CD8-positive, alpha-beta memory T cell (primary cell): ENCODE measurements around the gene DTNBP1. TPM values are rescaled to one million over a fixed set of nuclear protein-coding genes. Genes with fewer than 3 reads are reported as not detected.
A peak's percentile ranks its signal among the peaks of the same experiment; 100 is the strongest.

Experiments used
- CTCF ChIA-PET: fragments of 350-600 bp; sonication (Branson Sonifier 250); formaldehyde crosslinking; loops from one replicate; lab custom pipeline; 2021; ENCODE audit warnings: antibody characterized with exemption; lab: Charles Lee
- POLR2A ChIA-PET: fragments of 350-600 bp; sonication (Branson Sonifier 250); formaldehyde crosslinking; loops from one replicate; lab custom pipeline; 2021; ENCODE audit warnings: antibody characterized with exemption; lab: Charles Lee
- DNase-seq, 5 donors: peaks; one replicate each; pipeline versions ENCODE4 v3.0.0 to v3.0.0-alpha.2; 2020 to 2022; ENCODE audit warnings: mixed read lengths in 1 of 5
- H3K27ac ChIP-seq: one replicate; pipeline ENCODE4 v1.7.0; 2013; ENCODE audit warnings: low read depth, mild to moderate bottlenecking, low read length, moderate library complexity
- H3K27me3 ChIP-seq: 2 replicates; pipeline ENCODE4 v1.7.0; 2013; ENCODE audit warnings: low read length, mild to moderate bottlenecking; ENCODE audit not compliant: insufficient read depth, poor library complexity, severe bottlenecking
- H3K36me3 ChIP-seq: 2 replicates; pipeline ENCODE4 v1.7.0; 2013; ENCODE audit warnings: mild to moderate bottlenecking, low read length, moderate library complexity; ENCODE audit not compliant: insufficient read depth
- H3K4me1 ChIP-seq: 2 replicates; pipeline ENCODE4 v1.7.0; 2013; ENCODE audit warnings: mild to moderate bottlenecking, low read length, moderate library complexity; ENCODE audit not compliant: insufficient read depth
- H3K4me3 ChIP-seq: 2 replicates; pipeline ENCODE4 v1.7.0; 2013; ENCODE audit warnings: mild to moderate bottlenecking, low read length
- H3K9me3 ChIP-seq: 2 replicates; pipeline ENCODE4 v1.7.0; 2013; ENCODE audit warnings: mild to moderate bottlenecking, low read length
- H3K27ac Mint-ChIP-seq, 8 donors: one replicate each; pipeline ENCODE4 v1.8.0; 2020 to 2021; ENCODE audit warnings: mixed read lengths in 8 of 8, mild to moderate bottlenecking in 6 of 8, inconsistent platforms in 3 of 8, moderate library complexity in 3 of 8
- H3K27me3 Mint-ChIP-seq, 2 donors: one replicate each; pipeline ENCODE4 v1.8.0; 2020 to 2021; ENCODE audit warnings: mixed read lengths in 2 of 2, mild to moderate bottlenecking in 1 of 2, moderate library complexity in 1 of 2
- H3K36me3 Mint-ChIP-seq, 3 donors: one replicate each; pipeline ENCODE4 v1.8.0; 2020 to 2021; ENCODE audit warnings: mixed read lengths in 3 of 3, inconsistent platforms in 1 of 3, mild to moderate bottlenecking in 1 of 3
- H3K4me1 Mint-ChIP-seq, 3 donors: one replicate each; pipeline ENCODE4 v1.8.0; 2020 to 2021; ENCODE audit warnings: mixed read lengths in 3 of 3, inconsistent platforms in 1 of 3, mild to moderate bottlenecking in 1 of 3
- H3K4me3 Mint-ChIP-seq, 7 donors: one replicate each; pipeline ENCODE4 v1.8.0; 2020 to 2021; ENCODE audit warnings: mixed read lengths in 7 of 7, mild to moderate bottlenecking in 6 of 7, moderate library complexity in 4 of 7, inconsistent platforms in 2 of 7
- H3K9me3 Mint-ChIP-seq, 5 donors: one replicate each; pipeline ENCODE4 v1.8.0; 2020 to 2022; ENCODE audit warnings: mixed read lengths in 5 of 5, mild to moderate bottlenecking in 3 of 5, moderate library complexity in 2 of 5, inconsistent platforms in 1 of 5
- polyA plus RNA-seq: library from polyadenylated mRNA; unstranded; fragments of 300-500 nt; fragmentation: Illumina TruSeq; gene quantifications from one replicate; pipeline ENCODE4 v1.2.3, GENCODE V29; 2021
- total RNA-seq, 2 experiments: library from RNA; stranded (reverse); gene quantifications; one replicate each; pipeline ENCODE4 v1.2.3, GENCODE V29; 2021

DTNBP1 gene
- total and polyA plus RNA-seq, 3 experiments from 2014 or later, result 14.6 to 37.3 (median 15.5) TPM

- H3K36me3 ChIP-seq, result no peaks in the 10 kb centered on the region
- Mint-ChIP-seq H3K27ac (peak overlapping the region in 2 of 8 donors; percentile 35 to 43), H3K27me3 (no peaks in the 10 kb centered on the region), H3K4me3 (peak overlapping the region in 1 of 7 donors; percentile 65), H3K36me3 (peaks cover 0 to 42% (median 14%) of the 10 kb centered on the region in 3 donors), H3K9me3 (no peaks in the 10 kb centered on the region), H3K4me1 (peaks cover 47 to 53% (median 50%) of the 10 kb centered on the region in 3 donors)
- no peaks in the 10 kb centered on the region for H3K27me3 ChIP-seq
- ChIA-PET CTCF (no interaction called here), POLR2A (interaction anchor here (0.6 kb wide), 1 partner anchor 38 kb away, joined by 4 read pairs; no protein-coding TSS in a partner anchor)
- no peaks in the 10 kb centered on the region for H3K4me1 ChIP-seq
- H3K9me3 ChIP-seq, result no peaks in the 10 kb centered on the region
- no peak overlapping the region for H3K4me3 ChIP-seq
- H3K27ac ChIP-seq, result no peak overlapping the region
- no peak for DNase-seq
These were observed 186.0 kb downstream of the DTNBP1 start for GRCh38 chr6:15476631-15477380.

GRCh38 chr6:15475872-15476271, 187.0 kb downstream of the DTNBP1 start:
- Mint-ChIP-seq H3K4me1 (peaks cover 38 to 44% (median 41%) of the 10 kb centered on the region in 3 donors), H3K4me3 (no peak overlapping the region), H3K36me3 (peaks cover 0 to 41% (median 14%) of the 10 kb centered on the region in 3 donors), H3K9me3 (no peaks in the 10 kb centered on the region), H3K27me3 (no peaks in the 10 kb centered on the region), H3K27ac (no peak overlapping the region)
- Histone ChIP-seq H3K36me3 (no peaks in the 10 kb centered on the region), H3K9me3 (no peaks in the 10 kb centered on the region), H3K27ac (no peak overlapping the region), H3K27me3 (no peaks in the 10 kb centered on the region), H3K4me3 (no peak overlapping the region), H3K4me1 (no peaks in the 10 kb centered on the region)
- POLR2A ChIA-PET, result no interaction called here
- CTCF ChIA-PET, result no interaction called here
- DNase-seq, result no peak

- H3K9me3 Mint-ChIP-seq, result no peaks in the 10 kb centered on the region
- H3K27me3 Mint-ChIP-seq, result no peaks in the 10 kb centered on the region
- peaks cover 0 to 41% (median 13%) of the 10 kb centered on the region in 3 donors for H3K36me3 Mint-ChIP-seq
- no peaks in the 10 kb centered on the region for H3K9me3 ChIP-seq
- no peak overlapping the region for H3K27ac ChIP-seq
- H3K4me3 ChIP-seq, result no peak overlapping the region
- H3K4me3 Mint-ChIP-seq, result no peak overlapping the region
- no peak for DNase-seq
- ChIA-PET CTCF (no interaction called here), POLR2A (no interaction called here)
- H3K4me1 ChIP-seq, result no peaks in the 10 kb centered on the region
- H3K27ac Mint-ChIP-seq, result no peak overlapping the region
- no peaks in the 10 kb centered on the region for H3K36me3 ChIP-seq
- H3K4me1 Mint-ChIP-seq, result peaks cover 32 to 41% (median 39%) of the 10 kb centered on the region in 3 donors
- H3K27me3 ChIP-seq, result no peaks in the 10 kb centered on the region
These were observed 187.6 kb downstream of the DTNBP1 start for GRCh38 chr6:15475261-15475660.

GRCh38 chr6:15474196-15474595, 188.6 kb downstream of the DTNBP1 start:
- Histone ChIP-seq H3K4me3 (no peak overlapping the region), H3K36me3 (no peaks in the 10 kb centered on the region), H3K27me3 (no peaks in the 10 kb centered on the region), H3K9me3 (no peaks in the 10 kb centered on the region), H3K4me1 (no peaks in the 10 kb centered on the region), H3K27ac (no peak overlapping the region)
- H3K4me1 Mint-ChIP-seq, result peaks cover 24 to 34% (median 30%) of the 10 kb centered on the region in 3 donors
- peak overlapping the region in 1 of 8 donors; percentile 12 for H3K27ac Mint-ChIP-seq
- H3K4me3 Mint-ChIP-seq, result no peak overlapping the region
- peaks cover 0 to 38% (median 9%) of the 10 kb centered on the region in 3 donors for H3K36me3 Mint-ChIP-seq
- no peak for DNase-seq
- ChIA-PET CTCF (interaction anchor here (1.3 kb wide), 1 partner anchor 11 kb away, joined by 5 read pairs; no protein-coding TSS in a partner anchor), POLR2A (no interaction called here)
- no peaks in the 10 kb centered on the region for H3K27me3 Mint-ChIP-seq
- no peaks in the 10 kb centered on the region for H3K9me3 Mint-ChIP-seq

GRCh38 chr6:15473741-15474161, 189.1 kb downstream of the DTNBP1 start:
- Mint-ChIP-seq H3K4me1 (peaks cover 24 to 30% (median 26%) of the 10 kb centered on the region in 3 donors), H3K36me3 (peaks cover 0 to 41% (median 8%) of the 10 kb centered on the region in 3 donors), H3K27ac (peak overlapping the region in 2 of 8 donors; percentile 12 to 24), H3K4me3 (no peak overlapping the region), H3K27me3 (no peaks in the 10 kb centered on the region), H3K9me3 (no peaks in the 10 kb centered on the region)
- no peak overlapping the region for H3K4me3 ChIP-seq
- ChIA-PET CTCF (interaction anchor here (1.3 kb wide), 1 partner anchor 10 kb away, joined by 5 read pairs; no protein-coding TSS in a partner anchor), POLR2A (no interaction called here)
- no peak for DNase-seq
- H3K27me3 ChIP-seq, result no peaks in the 10 kb centered on the region
- H3K9me3 ChIP-seq, result no peaks in the 10 kb centered on the region
- no peak overlapping the region for H3K27ac ChIP-seq
- H3K4me1 ChIP-seq, result no peaks in the 10 kb centered on the region
- no peaks in the 10 kb centered on the region for H3K36me3 ChIP-seq

- Histone ChIP-seq H3K36me3 (no peaks in the 10 kb centered on the region), H3K27ac (no peak overlapping the region), H3K4me3 (no peak overlapping the region), H3K9me3 (no peaks in the 10 kb centered on the region), H3K27me3 (no peaks in the 10 kb centered on the region), H3K4me1 (no peaks in the 10 kb centered on the region)
- Mint-ChIP-seq H3K36me3 (peaks cover 0 to 45% (median 14%) of the 10 kb centered on the region in 3 donors), H3K9me3 (no peaks in the 10 kb centered on the region), H3K27ac (no peak overlapping the region), H3K27me3 (no peaks in the 10 kb centered on the region), H3K4me1 (peaks cover 23 to 29% (median 24%) of the 10 kb centered on the region in 3 donors), H3K4me3 (no peak overlapping the region)
- ChIA-PET CTCF (interaction anchor here (1.3 kb wide), 1 partner anchor 10 kb away, joined by 5 read pairs; no protein-coding TSS in a partner anchor), POLR2A (no interaction called here)
- no peak for DNase-seq
These were observed 189.7 kb downstream of the DTNBP1 start for GRCh38 chr6:15473174-15473573.
